ENCODE data around the gene RPL10L. TPM values are rescaled to one million over a fixed set of nuclear protein-coding genes. Genes with fewer than 3 reads are reported as not detected.

The RPL10L gene
- total and polyA plus RNA-seq, 2 of the 8 experiments (the other 6 are each of a cell fraction or from before 2014, with no cell fraction given), result not detected

- CTCF ChIA-PET (ENCODE audit: partially characterized antibody), result interaction anchor here (2.0 kb wide), 1 partner anchor 15 kb away, joined by 6 read pairs; no protein-coding TSS in a partner anchor
- H3K79me1 ChIP-seq (ENCODE audit: low read depth, low read length), result no peaks in the 10 kb centered on the region
- H3K23me2 ChIP-seq (ENCODE audit: low read depth, low read length), result no peaks in the 10 kb centered on the region
- no peak overlapping the region for H3K56ac ChIP-seq (replicated peaks; ENCODE audit: insufficient read length, low read depth, low read length)
- H3K9me3 ChIP-seq (ENCODE audit: insufficient read depth in 2 of 2, low read depth in 1 of 2, low read length in 1 of 2), result peaks cover 0 to 4% of the 10 kb centered on the region in 2 experiments; a peak in 1 of 4 replicates
- H4K5ac ChIP-seq (ENCODE audit: insufficient read length, low read depth, low read length), result no peak overlapping the region
- no peak overlapping the region for H2AFZ ChIP-seq (ENCODE audit: low read length)
- H3K79me2 ChIP-seq (ENCODE audit: control insufficient read depth in 1 of 2, insufficient read depth in 2 of 2, low read length in 2 of 2), result no peaks in the 10 kb centered on the region
- no peaks in the 10 kb centered on the region for H4K20me1 ChIP-seq (replicated peaks in 1 of 2; ENCODE audit: control insufficient read depth in 1 of 2, insufficient read depth in 2 of 2, low read length in 2 of 2)
- FAIRE-seq (no peak), DNase-seq (ENCODE audit: low read depth in 1 of 2, low spot score in 2 of 2) (no peak)
- no peaks in the 10 kb centered on the region for H3K27me3 ChIP-seq (replicated peaks in 1 of 4; ENCODE audit: control insufficient read depth in 3 of 4, extremely low read depth in 1 of 4, insufficient read depth in 3 of 4, low read length in 3 of 4)
- H3K18ac ChIP-seq (ENCODE audit: extremely low read depth, low read length), result no peak overlapping the region
- no peak overlapping the region for H3K4ac ChIP-seq (replicated peaks; ENCODE audit: insufficient read length, low read depth, low read length)
- H3K9ac ChIP-seq (replicated peaks in 1 of 4; ENCODE audit: extremely low read depth in 1 of 4, low read depth in 3 of 4, low read length in 3 of 4), result no peak overlapping the region; a peak in 1 of 7 replicates
- POLR2A ChIA-PET (ENCODE audit: partially characterized antibody), result no interaction called here
- no peak overlapping the region for H2BK5ac ChIP-seq (ENCODE audit: low read depth, low read length)
- no peak overlapping the region for H3K4me3 ChIP-seq (ENCODE audit: extremely low read depth in 1 of 4, insufficient read depth in 2 of 4, low read depth in 3 of 4, low read length in 4 of 4)
- no peaks in the 10 kb centered on the region for H3K4me1 ChIP-seq (replicated peaks in 1 of 4; ENCODE audit: control insufficient read depth in 3 of 4, insufficient read depth in 4 of 4, low read length in 3 of 4)
- H3K36me3 ChIP-seq (ENCODE audit: control insufficient read depth in 2 of 4, insufficient read depth in 4 of 4, low read length in 3 of 4), result no peaks in the 10 kb centered on the region
- no peak overlapping the region for H2BK20ac ChIP-seq (ENCODE audit: low read length)
- H3K14ac ChIP-seq (ENCODE audit: insufficient read length), result no peak overlapping the region
- H3K27ac ChIP-seq (ENCODE audit: low read depth, low read length), result no peak overlapping the region
- no peak overlapping the region for H3K23ac ChIP-seq (ENCODE audit: insufficient read length)
- H2BK12ac ChIP-seq (ENCODE audit: low read depth, low read length), result no peak overlapping the region
- no peak overlapping the region for H4K91ac ChIP-seq (replicated peaks; ENCODE audit: insufficient read length, low read length)
- no peak for TF ChIP-seq ASH2L (IDR thresholded peaks at IDR 0.05; ENCODE audit: low read length)
- no peak for TF ChIP-seq E2F6 (IDR thresholded peaks at IDR 0.05)
- no peak for TF ChIP-seq POU5F1 (IDR thresholded peaks at IDR 0.05; ENCODE audit: low read depth, low read length)
- TF ChIP-seq KDM5A (IDR thresholded peaks at IDR 0.05; ENCODE audit: low read length), result no peak
- no peak for TF ChIP-seq GABPA (IDR thresholded peaks at IDR 0.05; ENCODE audit: borderline replicate concordance, insufficient read depth, low read length)
- no peak overlapping the region for H2BK15ac ChIP-seq (ENCODE audit: low read length)
- no peak overlapping the region for H3K4me2 ChIP-seq (ENCODE audit: insufficient read depth in 1 of 2, low read depth in 2 of 2, low read length in 2 of 2)
- H2AK5ac ChIP-seq (ENCODE audit: low read depth, low read length), result no peak overlapping the region
- H4K8ac ChIP-seq (ENCODE audit: extremely low read depth, insufficient read depth, low read length), result no peak overlapping the region
- no peak overlapping the region for H2BK120ac ChIP-seq (replicated peaks; ENCODE audit: low read depth, low read length)
These were observed 4.8 kb downstream of the RPL10L start for GRCh38 chr14:46646796-46647195.

All from H1 (cell line).